Activated CD8-positive, alpha-beta memory T cell treated with anti-CD3 and anti-CD28 coated beads, Interleukin-2, amount 50 U/mL, for 24 hours (primary cell): ENCODE results near the gene ATG4B.
"Not testable (repeated sequence)": the region's sequence is repeated elsewhere in the genome, so short reads cannot be mapped to it uniquely, and the experiment has no call there.

Experiments used
- DNase-seq: peaks from one replicate; pipeline ENCODE4 v3.0.0-alpha.2; 2020; ENCODE audit errors: extremely low read depth

The ATG4B gene

GRCh38 chr2:241640165-241640795 lies 2.8 kb downstream of the ATG4B start:
- no peak for DNase-seq

DNA sequence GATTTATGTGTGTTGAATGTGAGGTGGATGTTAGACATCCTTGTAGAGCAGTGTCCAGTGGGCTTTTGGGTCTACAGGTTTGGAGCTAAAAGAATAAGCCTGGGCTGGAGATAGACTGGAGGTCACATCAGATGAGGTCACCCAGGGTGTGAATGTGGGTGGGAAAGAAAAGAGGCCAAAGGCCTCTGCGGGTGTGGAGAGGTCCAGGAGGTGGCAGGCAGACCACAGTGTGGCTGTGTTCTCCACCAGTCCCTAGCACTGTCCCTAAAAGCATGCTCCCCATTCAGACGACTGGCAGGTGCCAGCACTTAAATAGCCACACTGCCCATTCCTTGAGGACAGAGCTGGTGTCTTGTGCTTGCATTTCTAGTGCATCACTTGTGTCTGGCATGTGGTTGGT lies 4.1 kb downstream of the ATG4B start:
- DNase-seq: no peak

- no peak for DNase-seq
These were observed 7.8 kb downstream of the ATG4B start for GRCh38 chr2:241645056-241645914.

DNA sequence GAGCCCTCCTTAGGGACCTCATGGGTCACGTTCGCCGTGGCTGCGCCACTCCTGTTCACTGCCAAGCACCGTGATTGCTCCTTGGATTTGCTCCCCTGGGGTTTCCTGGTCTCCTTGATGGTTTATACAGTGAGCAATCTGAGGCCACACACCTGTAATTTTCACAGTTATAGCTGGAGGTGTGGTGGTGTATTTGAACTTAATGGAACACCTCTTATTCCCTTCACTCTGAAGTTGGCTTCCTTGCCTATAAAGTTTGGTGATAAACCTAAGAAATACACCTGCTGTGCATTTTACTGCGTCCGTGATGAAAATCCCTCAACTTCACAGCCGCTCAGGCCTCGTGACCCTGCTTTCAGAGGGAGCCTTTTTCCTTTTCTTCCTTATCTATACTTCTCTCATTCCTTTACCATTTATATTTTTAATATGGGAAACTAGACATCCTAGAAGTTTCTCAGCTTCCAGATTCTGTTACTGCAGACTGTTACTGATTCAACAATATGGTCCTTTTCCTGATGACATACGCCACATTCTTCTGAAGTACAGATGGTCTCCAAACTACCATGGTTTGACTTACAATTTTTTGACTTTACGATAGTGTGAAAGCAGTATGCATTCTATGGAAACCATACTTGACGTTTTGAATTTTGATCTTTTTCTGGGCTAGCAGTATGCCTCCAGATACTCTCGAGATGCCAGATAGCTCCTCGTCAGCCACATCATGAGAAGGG lies 8.6 kb downstream of the ATG4B start:
- no peak for DNase-seq

GRCh38 chr2:241648453-241648852 lies 11.0 kb downstream of the ATG4B start:
- DNase-seq: no peak

DNA sequence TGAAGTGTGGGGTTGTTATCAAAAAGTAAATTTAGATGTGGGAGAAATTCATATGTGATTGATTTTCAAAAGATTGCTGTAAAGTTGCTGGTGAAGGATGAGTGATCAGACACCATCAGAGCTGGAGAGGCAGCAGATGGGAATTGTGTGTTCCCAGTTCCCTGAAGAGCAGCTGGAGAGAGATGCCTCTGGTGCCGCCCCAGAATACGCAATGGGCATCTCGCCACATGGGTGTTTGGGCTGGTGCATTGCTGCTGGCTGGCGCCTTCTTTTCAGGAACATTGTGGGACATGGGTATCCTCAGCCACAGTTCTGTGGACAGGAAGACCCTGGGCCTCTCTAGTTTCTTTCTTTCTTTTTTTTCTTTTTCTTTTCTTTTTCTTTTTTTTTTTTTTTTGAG lies 11.9 kb downstream of the ATG4B start:
- no peak for DNase-seq

DNA sequence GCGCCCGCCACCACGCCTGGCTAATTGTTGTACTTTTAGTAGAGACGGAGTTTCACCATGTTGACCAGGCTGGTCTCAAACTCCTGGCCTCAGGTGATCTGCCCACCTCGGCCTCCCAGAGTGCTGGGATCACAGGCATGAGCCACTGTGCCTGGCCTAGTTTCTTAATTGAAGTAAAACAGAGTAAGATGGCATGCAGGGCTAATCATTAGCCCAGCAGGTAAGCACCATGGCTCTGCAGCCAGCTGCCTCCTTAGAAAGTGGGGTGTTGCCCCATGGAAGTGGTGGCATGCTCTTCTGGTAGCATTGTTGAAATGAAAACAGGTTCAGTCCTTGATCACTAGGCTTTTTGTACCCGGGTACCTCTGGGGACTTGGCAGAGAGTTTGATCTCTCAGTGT lies 12.4 kb downstream of the ATG4B start:
- DNase-seq: no peak

DNA sequence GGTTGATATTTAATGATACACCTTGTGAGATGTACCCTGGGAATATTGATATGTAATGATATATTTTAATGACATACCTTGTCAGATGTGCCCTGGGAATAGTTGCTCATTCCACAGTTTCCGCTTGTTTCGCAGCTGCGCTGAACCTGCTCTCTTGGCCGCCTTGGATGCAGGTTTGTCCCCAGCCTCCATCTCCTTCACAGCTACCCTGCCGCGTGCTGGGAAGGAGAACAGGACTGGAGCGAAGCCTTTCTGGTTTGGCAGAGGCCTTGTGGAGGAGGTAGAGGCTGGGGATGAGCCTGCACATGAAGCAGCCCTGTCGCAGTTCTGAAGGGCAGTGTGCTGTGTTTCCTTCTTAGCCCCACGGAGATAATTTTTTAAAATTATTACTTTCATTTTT lies 14.6 kb downstream of the ATG4B start:
- DNase-seq: no peak

GRCh38 chr2:241652722-241653121 lies 15.2 kb downstream of the ATG4B start:
- no peak for DNase-seq

DNA sequence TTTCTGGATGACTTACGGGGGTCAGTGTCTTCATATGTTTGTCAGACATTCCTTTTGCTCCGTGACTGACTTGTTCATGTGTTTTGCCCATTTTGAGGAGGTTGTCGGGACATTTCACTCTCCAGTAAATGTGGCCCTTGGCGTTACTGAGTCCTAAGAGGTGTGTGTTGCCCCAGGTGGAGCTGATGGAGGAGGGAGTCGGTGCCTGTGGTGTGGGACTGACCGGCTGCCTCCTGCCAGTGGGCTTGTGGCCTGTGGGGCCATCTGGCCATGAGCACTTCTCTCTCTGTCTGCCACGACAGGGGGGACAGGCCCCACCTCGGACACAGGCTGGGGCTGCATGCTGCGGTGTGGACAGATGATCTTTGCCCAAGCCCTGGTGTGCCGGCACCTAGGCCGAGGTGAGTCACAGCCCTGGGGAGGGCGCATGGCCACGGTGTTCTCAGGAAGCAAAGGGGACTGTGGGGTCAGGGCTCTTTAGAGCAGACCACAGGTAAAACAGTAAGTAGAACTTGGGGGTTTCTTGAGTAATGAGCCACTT lies 15.8 kb downstream of the ATG4B start:
- no peak for DNase-seq

- DNase-seq: no peak
These were observed 17.1 kb downstream of the ATG4B start for GRCh38 chr2:241654551-241654950.

DNA sequence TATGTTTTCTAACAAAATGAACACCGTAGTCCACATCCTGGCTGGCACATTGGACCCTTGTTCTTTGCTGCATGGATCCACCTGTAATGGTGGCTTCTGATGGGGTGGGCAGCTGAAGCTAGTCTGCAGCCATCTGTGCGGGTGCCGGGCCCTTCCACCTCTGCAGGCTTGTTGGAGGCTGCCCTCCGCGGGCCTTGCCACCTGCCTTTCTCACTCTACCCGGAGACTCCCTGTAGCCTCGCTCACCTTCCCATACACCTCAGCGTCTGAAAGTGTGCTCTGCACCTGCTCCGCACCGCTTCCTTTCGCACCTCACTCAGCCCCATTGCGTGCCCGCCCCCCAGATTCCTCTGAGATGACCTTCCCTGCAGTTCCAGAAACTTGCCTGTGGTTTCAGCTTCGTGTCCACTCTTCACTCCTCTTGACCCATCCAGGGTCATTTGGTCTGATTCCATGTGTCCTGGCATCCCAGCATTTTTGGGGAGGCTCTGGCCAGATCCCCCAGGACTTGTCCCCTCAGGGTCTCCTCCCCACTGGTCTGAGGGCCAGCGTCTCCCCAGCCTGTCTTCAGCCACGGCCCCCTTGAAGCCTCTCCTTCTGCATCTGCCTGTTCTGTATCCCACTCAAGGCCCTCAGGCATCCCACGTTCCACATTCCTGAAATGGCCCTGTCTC lies 18.2 kb downstream of the ATG4B start:
- DNase-seq: no peak

GRCh38 chr2:241656190-241656741 lies 18.8 kb downstream of the ATG4B start:
- no peak for DNase-seq

DNA sequence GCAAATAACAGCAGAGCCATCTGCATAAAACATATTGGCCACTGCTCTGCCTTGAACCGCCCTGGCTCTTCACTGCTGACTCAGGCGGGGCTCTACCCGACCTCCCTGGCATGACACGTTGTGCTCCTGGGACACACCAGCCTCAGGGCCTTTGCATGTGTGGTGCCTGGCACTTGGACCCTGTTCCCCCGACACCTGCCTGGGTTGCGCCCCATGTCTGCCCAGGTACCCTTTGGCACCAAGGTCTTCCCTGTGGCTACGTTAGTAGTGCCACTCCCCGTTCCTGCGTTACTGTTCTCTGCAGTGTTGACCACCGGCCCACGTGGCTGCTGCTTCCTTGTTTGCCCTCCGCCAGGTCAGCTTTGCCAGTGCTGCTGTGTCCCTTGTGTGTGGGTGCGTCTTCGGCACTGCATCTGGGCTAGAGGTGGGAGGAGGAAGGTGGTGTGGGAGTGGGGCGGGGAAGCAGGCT lies 20.3 kb downstream of the ATG4B start:
- DNase-seq: no peak

GRCh38 chr2:241658296-241658695 lies 20.8 kb downstream of the ATG4B start:
- no peak for DNase-seq

- no peak for DNase-seq
These were observed 21.8 kb downstream of the ATG4B start for GRCh38 chr2:241659150-241659739.

- no peak for DNase-seq
These were observed 23.2 kb downstream of the ATG4B start for GRCh38 chr2:241660593-241661213.

- not testable (repeated sequence) for DNase-seq
These were observed 25.2 kb downstream of the ATG4B start for GRCh38 chr2:241662731-241663130.

- no peak for DNase-seq
These were observed 28.4 kb downstream of the ATG4B start for GRCh38 chr2:241665731-241666440.
